SU-DHL-6 (cell line): ENCODE results near the gene ATP6V0C.

Experiments used
- H2AFZ ChIP-seq: fragments of 200-600 bp; sonication (generic); 2 replicates; pipeline ENCODE4 v1.6.1; 2014; ENCODE audit warnings: low read depth, mild to moderate bottlenecking, moderate library complexity, mixed read lengths, antibody characterized with exemption, low read length; ENCODE audit not compliant: severe bottlenecking
- H3F3A ChIP-seq: fragments of 200-600 bp; shearing (Covaris generic); 2 replicates; pipeline ENCODE4 v1.6.0; 2016; ENCODE audit warnings: antibody characterized with exemption, mild to moderate bottlenecking; ENCODE audit not compliant: insufficient read depth
- H3K27ac ChIP-seq: fragments of 200-600 bp; sonication (generic); 2 replicates; pipeline ENCODE4 v1.5.1; 2016; ENCODE audit warnings: low read depth, mild to moderate bottlenecking, low read length, moderate library complexity, mixed read lengths
- H3K27me3 ChIP-seq: fragments of 200-600 bp; sonication (generic), shearing (Covaris generic); 2 replicates; pipeline ENCODE4 v1.6.0; 2014; ENCODE audit warnings: mild to moderate bottlenecking, low read length
- H3K36me3 ChIP-seq: fragments of 200-600 bp; sonication (generic); 2 replicates; pipeline ENCODE4 v1.6.1; 2014; ENCODE audit warnings: mild to moderate bottlenecking, low read length, mixed read lengths
- H3K4me2 ChIP-seq: fragments of 300-600, 200-600 bp; shearing (Covaris generic), sonication (generic); 2 replicates; pipeline ENCODE4 v1.6.0; 2014; ENCODE audit warnings: low read length, low read depth, mild to moderate bottlenecking; ENCODE audit not compliant: poor library complexity, severe bottlenecking
- H3K4me3 ChIP-seq: fragments of 200-600 bp; sonication (generic); 2 replicates; pipeline ENCODE4 v1.5.1; 2014; ENCODE audit warnings: antibody characterized with exemption, low read length, mild to moderate bottlenecking, mixed read lengths; ENCODE audit not compliant: insufficient read depth, poor library complexity, severe bottlenecking
- H3K79me2 ChIP-seq: fragments of 200-600 bp; sonication (generic); 2 replicates; pipeline ENCODE4 v1.6.1; 2014; ENCODE audit warnings: mild to moderate bottlenecking, low read length, moderate library complexity; ENCODE audit not compliant: insufficient read depth
- H3K9ac ChIP-seq: fragments of 200-600 bp; sonication (generic); 2 replicates; pipeline ENCODE4 v1.7.0; 2014; ENCODE audit warnings: mild to moderate bottlenecking, low read length
- H3K9me2 ChIP-seq: fragments of 200-600 bp; sonication (generic); replicated peaks from 2 replicates; pipeline ENCODE4 v1.6.1; 2014; ENCODE audit warnings: low read length; ENCODE audit not compliant: insufficient read depth
- H3K9me3 ChIP-seq: fragments of 200-600 bp; sonication (generic); 2 replicates; pipeline ENCODE4 v1.6.1; 2014; ENCODE audit warnings: low read length, mixed read lengths; ENCODE audit not compliant: insufficient read depth
- H4K20me1 ChIP-seq: fragments of 200-600 bp; sonication (generic); 2 replicates; pipeline ENCODE4 v1.6.1; 2014; ENCODE audit warnings: low read depth, mild to moderate bottlenecking, antibody characterized with exemption, low read length, moderate library complexity, mixed read lengths
- EZH2phosphoT487 ChIP-seq: fragments of 200-600 bp; sonication (generic), shearing (Covaris generic); conservative IDR thresholded peaks from 2 replicates; pipeline ENCODE4 v1.6.1; 2018; ENCODE audit warnings: mild to moderate bottlenecking, antibody characterized with exemption, low read length, moderate library complexity, mixed read lengths
- TF ChIP-seq, protein P1 (sequence below): fragments of 200-600 bp; sonication (generic); IDR thresholded peaks from one replicate; pipeline ENCODE4 v1.5.1; 2017; ENCODE audit warnings: antibody characterized with exemption, mild to moderate bottlenecking, low read length, moderate library complexity; ENCODE audit not compliant: insufficient read depth, poor library complexity, severe bottlenecking

ATP6V0C gene

DNA sequence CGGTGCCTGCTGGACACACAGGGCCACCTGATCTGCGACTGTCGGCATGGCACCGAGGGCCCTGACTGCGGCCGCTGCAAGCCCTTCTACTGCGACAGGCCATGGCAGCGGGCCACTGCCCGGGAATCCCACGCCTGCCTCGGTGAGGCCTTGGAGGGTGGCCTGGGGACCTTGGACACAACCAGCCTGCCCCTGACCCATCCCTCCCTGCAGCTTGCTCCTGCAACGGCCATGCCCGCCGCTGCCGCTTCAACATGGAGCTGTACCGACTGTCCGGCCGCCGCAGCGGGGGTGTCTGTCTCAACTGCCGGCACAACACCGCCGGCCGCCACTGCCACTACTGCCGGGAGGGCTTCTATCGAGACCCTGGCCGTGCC lies 41.3 kb upstream of the ATP6V0C start:
- H3K27me3 ChIP-seq, result no peaks in the 10 kb centered on the region
- H3K27ac ChIP-seq, result no peak overlapping the region
- no peak overlapping the region for H3K9ac ChIP-seq
- no peaks in the 10 kb centered on the region for H3K9me3 ChIP-seq
- H4K20me1 ChIP-seq, result no peaks in the 10 kb centered on the region; the same call in 1 of the 2 replicates
- no peak overlapping the region for H3K4me2 ChIP-seq
- H3K79me2 ChIP-seq, result no peaks in the 10 kb centered on the region
- TF ChIP-seq, protein P1, sequence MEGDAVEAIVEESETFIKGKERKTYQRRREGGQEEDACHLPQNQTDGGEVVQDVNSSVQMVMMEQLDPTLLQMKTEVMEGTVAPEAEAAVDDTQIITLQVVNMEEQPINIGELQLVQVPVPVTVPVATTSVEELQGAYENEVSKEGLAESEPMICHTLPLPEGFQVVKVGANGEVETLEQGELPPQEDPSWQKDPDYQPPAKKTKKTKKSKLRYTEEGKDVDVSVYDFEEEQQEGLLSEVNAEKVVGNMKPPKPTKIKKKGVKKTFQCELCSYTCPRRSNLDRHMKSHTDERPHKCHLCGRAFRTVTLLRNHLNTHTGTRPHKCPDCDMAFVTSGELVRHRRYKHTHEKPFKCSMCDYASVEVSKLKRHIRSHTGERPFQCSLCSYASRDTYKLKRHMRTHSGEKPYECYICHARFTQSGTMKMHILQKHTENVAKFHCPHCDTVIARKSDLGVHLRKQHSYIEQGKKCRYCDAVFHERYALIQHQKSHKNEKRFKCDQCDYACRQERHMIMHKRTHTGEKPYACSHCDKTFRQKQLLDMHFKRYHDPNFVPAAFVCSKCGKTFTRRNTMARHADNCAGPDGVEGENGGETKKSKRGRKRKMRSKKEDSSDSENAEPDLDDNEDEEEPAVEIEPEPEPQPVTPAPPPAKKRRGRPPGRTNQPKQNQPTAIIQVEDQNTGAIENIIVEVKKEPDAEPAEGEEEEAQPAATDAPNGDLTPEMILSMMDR, result no peak
- no peak for TF ChIP-seq EZH2phosphoT487
- peaks cover 12% of the 10 kb centered on the region; the same call in 1 of the 2 replicates for H3F3A ChIP-seq
- no peak overlapping the region for H3K4me3 ChIP-seq
- H3K9me2 ChIP-seq, result no peaks in the 10 kb centered on the region
- H3K36me3 ChIP-seq, result no peaks in the 10 kb centered on the region
- no peak overlapping the region for H2AFZ ChIP-seq

DNA sequence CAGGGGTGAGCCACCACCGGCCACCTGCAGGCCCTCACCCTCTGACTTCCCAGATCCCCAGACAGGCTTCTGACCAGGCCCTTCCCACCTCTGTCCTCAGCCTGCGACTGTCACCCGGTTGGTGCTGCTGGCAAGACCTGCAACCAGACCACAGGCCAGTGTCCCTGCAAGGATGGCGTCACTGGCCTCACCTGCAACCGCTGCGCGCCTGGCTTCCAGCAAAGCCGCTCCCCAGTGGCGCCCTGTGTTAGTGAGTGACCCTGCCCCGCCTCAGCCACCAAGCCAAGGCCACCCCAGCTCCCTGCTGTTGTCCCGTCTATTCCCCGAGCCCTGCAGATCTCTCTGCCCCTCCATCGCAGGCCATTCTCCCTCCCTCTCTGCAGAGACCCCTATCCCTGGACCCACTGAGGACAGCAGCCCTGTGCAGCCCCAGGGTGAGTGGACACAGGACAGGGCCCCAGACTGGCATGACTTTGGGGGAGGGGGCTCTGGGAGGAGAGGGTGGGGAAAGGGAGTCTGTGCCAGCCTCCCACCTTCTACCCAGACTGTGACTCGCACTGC lies 40.8 kb upstream of the ATP6V0C start:
- Histone ChIP-seq H3K27me3 (no peaks in the 10 kb centered on the region), H3K27ac (no peak overlapping the region), H3K9me2 (no peaks in the 10 kb centered on the region), H3F3A (peaks cover 12% of the 10 kb centered on the region; the same call in 1 of the 2 replicates), H3K36me3 (no peaks in the 10 kb centered on the region), H3K9me3 (no peaks in the 10 kb centered on the region), H3K9ac (peak overlapping the region; percentile 98; the same call in 1 of the 2 replicates), H4K20me1 (no peaks in the 10 kb centered on the region; the same call in 1 of the 2 replicates), H3K79me2 (no peaks in the 10 kb centered on the region), H2AFZ (no peak overlapping the region), H3K4me2 (peak overlapping the region; percentile 65), H3K4me3 (no peak overlapping the region)
- TF ChIP-seq, protein P1, result no peak
- TF ChIP-seq EZH2phosphoT487, result no peak

DNA sequence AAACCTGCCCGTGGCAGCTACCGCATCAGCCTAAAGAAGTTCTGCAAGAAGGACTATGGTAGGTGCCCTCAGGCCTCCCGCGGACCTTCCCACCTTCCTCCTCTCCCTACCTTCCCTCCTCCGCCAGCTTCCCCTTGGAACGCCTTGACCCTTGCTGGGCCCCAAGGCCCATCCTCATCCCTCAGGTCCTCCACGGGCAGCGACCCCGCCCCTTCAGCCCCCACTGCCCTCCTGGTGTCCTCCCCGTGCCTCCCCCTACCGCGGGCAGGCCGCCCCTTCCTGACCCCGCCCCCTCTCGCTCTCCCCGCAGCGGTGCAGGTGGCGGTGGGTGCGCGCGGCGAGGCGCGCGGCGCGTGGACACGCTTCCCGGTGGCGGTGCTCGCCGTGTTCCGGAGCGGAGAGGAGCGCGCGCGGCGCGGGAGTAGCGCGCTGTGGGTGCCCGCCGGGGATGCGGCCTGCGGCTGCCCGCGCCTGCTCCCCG lies 40.3 kb upstream of the ATP6V0C start:
- Histone ChIP-seq H3K9ac (peak overlapping the region; percentile 98; the same call in 1 of the 2 replicates), H3K36me3 (no peaks in the 10 kb centered on the region), H3K27me3 (no peaks in the 10 kb centered on the region), H3K79me2 (no peaks in the 10 kb centered on the region), H3K4me3 (no peak overlapping the region), H3K9me3 (no peaks in the 10 kb centered on the region), H3F3A (peaks cover 12% of the 10 kb centered on the region; the same call in 1 of the 2 replicates), H4K20me1 (no peaks in the 10 kb centered on the region; the same call in 1 of the 2 replicates), H3K27ac (no peak overlapping the region), H2AFZ (no peak overlapping the region), H3K4me2 (peak overlapping the region; percentile 65), H3K9me2 (no peaks in the 10 kb centered on the region)
- TF ChIP-seq, protein P1, result no peak
- TF ChIP-seq EZH2phosphoT487, result no peak
